Right renal pelvis (tissue), 4 donors: ENCODE results near the gene MARCKSL1. TPM values are rescaled to one million over a fixed set of nuclear protein-coding genes. Genes with fewer than 3 reads are reported as not detected.
"Not testable (repeated sequence)": the region's sequence is repeated elsewhere in the genome, so short reads cannot be mapped to it uniquely, and the experiment has no call there.

ENCODE experiments used
- DNase-seq, 4 donors: peaks; one replicate each; pipeline ENCODE4 v3.0.0-alpha.2; 2013; ENCODE audit warnings: low read depth in 4 of 4, low spot score in 3 of 4, missing footprints in 1 of 4
- polyA plus RNA-seq, 4 donors: library from polyadenylated mRNA; unstranded; fragments of 120-200 nt; gene quantifications; one replicate each; pipeline ENCODE4 v1.2.1, GENCODE V29; 2013; ENCODE audit not compliant: insufficient read length in 4 of 4

The MARCKSL1 gene
- polyA plus RNA-seq, 4 donors, result 443 to 517 (median 479) TPM

DNA sequence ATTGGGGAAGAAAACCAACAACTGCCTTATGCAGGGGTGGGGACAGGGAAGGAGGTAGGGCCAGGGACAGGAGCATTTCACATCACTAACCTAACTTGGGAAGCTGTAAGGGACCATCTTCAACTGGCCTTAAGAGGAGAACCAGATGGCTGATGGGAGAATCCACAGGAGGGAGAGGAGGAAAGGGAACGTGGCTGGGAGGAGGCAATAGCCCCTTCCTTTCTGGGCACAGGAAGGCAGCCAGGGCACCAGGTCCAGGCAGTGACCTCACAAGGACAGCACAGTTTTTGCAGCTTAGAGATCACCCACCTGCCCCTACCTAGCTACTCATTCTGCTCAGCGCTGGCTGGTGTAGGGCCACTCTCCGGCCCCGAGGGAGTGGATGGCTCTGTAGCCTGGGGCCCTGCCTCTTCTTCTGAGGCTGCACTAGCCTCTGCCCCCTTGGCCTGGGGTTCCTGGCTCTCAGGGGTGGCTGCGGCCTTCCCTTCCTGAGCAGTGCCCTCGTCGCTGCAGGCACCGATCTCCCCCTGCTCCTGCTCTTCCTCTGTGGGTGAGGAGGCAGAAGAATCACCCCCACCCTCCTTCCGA lies 1.7 kb downstream of the MARCKSL1 start:
- no peak for DNase-seq

DNA sequence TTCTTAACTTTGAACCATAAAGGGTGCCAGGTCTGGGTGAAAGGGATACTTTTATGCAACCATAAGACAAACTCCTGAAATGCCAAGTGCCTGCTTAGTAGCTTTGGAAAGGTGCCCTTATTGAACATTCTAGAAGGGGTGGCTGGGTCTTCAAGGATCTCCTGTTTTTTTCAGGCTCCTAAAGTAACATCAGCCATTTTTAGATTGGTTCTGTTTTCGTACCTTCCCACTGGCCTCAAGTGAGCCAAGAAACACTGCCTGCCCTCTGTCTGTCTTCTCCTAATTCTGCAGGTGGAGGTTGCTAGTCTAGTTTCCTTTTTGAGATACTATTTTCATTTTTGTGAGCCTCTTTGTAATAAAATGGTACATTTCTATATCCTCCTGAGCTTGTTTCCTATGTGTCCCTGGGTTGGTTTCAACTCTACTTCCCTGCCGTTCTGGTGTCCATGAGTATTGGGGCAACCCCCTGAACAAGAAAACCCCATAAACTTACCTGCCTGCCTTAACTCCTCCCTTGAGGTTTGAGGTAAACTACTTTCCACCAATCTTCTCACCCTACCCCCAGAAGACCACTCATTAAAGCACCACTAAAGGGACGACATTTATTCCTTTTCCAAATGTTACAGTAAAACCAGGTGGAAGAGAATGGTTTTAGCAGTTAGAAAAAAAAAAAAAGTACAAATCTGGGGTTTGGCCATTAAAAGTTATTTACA lies 2.6 kb downstream of the MARCKSL1 start:
- no peak for DNase-seq

DNA sequence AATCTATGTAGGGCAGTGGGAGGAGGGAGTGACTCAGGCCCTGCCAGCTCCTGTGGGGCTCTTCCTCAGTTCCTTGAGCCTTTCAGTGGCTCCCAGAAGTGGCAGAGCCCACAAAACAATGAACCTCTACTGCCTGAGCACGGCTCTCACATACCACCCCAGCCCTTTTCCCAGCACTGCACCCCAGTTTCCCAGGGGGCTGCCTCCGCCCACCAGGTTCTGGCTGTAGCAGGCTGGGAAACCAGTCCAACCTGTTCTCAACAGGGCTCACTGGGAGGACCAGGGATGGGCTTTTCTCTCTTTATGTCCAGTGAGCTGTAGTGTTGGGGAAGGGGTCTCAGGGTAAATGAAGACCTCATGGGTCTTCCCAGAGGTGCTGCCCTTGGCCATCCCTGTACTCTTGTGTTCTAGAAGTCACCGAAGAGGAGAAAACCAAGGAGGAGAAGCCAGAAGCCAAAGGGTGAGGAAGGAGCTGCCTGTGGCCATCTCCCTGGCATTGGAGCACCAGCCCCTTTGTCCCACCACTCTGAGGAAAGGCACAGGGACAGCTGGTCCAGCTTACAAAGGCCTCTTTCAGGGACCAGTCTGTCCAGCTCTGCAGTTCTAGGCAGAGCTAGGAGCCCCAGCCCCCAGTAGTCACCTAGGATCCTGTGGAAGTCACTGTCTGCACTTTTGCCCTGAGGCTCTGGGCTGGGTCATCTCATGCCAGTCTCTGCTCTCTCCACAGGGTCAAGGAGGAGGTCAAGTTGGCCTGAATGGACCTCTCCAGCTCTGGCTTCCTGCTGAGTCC lies 3.5 kb downstream of the MARCKSL1 start:
- no peak for DNase-seq

DNA sequence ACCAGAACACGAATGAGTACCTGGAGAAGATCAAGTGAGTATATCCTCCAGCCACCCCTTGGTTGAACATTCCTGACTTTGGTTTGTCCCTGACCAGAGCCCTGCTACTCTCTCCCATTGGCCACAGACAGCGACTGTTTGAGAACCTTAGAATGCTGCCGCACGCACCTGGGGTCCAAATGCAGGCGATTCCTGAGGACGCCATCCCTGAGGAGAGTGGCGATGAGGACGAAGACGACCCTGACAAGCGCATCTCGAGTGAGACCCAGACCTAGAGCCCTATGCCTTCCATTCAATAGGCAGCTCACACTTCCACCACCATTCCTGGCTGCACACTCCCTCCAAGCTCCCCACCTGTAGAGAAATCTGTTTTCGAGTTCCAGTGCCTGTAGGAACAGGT lies 4.5 kb downstream of the MARCKSL1 start:
- no peak for DNase-seq

DNA sequence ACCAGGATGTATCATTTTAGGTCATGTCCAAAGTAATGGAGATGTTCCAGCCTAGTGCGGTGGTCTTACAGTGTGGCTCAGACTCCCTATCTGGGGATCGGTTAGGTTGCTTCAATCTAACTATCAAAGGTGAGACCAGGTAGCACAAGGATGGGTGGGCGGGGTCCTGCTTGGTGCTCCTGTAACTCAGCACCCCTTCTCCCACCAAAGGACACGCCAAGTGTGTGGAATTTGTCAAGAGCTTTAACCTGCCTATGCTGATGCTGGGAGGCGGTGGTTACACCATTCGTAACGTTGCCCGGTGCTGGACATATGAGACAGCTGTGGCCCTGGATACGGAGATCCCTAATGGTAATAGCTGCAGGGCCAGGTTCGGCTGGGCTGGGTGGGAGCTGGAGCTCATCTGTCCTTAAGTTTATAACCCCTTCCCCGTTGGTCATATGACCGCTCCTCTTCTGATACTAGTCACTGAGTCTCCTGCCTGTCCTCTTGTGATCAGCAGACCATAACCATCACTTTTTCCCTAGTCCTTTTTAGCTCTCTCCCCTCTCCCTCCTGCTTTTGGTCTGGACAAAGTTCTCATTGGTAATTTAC lies 5.4 kb downstream of the MARCKSL1 start:
- DNase-seq, result no peak

DNA sequence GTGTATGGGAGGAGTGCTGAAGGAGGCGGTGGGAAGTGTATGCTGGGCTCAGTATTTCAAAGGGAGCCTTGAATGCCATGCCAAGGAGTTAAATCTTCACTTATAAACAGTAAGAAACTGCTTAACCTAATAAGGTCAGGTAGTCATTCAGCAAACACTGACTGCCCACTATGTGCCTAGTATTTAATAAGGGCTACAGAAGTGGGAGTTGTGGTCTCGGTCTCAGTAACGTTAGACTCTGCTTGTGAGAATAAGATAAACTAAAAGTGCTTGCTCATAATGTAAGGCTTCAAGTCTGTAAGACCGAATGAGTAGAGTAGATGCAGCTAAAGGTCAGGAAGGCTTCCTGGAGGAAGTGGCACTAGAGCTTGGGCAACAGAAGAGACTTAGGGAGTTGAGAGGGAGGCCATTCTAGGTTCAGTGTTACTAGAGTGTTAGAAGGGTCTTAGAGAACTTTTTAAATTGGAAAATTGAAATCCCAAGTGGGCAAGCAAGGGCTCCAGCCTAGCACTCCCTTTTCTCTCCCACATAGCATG lies 6.0 kb downstream of the MARCKSL1 start:
- no peak for DNase-seq

DNA sequence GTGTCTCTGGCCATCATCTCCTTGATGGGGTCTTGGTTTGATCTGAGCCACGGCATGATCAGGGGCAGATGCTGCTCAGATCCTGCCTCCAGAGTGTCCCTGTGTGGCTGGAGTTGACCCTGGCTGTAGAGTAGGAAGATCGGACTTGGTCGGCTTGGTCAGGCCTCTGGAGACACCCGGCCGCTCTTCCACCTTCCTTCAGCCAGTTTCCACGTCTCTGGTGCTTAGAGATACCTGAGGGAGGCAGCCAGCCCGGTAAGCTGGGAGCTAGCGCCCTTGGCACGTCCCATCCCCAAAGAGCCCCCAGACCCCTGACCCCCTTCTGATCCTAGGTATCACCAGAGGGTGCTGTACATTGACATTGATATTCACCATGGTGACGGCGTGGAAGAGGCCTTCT lies 8.8 kb downstream of the MARCKSL1 start:
- DNase-seq, result no peak

DNA sequence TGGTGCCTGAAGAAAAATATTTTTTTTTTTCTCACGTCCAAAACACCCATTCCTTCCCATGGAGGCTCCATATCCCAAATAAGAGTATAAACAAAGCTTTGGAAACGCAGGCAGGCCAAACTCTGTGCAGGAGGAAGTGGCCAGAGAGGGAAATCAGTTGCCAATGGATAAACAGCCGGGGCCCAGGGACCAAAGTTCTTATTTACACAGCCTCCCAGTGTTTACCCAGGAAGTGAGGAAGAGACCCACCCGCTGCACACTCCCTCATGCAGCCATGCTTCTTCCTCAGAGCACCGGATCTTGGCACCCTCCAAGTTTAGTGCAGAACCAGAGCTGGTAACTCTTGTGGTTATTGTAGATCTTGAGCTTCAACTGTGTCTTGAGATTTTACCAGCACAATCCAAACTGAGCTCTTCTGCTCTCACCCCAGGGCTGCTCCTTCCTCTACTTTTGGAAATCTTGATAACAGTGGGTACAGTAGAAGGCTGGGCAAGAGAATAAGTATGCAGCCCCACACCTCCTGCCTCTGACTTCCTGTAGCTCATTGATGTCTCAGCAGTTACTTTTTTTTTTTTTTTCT lies 14.2 kb downstream of the MARCKSL1 start:
- no peak for DNase-seq

DNA sequence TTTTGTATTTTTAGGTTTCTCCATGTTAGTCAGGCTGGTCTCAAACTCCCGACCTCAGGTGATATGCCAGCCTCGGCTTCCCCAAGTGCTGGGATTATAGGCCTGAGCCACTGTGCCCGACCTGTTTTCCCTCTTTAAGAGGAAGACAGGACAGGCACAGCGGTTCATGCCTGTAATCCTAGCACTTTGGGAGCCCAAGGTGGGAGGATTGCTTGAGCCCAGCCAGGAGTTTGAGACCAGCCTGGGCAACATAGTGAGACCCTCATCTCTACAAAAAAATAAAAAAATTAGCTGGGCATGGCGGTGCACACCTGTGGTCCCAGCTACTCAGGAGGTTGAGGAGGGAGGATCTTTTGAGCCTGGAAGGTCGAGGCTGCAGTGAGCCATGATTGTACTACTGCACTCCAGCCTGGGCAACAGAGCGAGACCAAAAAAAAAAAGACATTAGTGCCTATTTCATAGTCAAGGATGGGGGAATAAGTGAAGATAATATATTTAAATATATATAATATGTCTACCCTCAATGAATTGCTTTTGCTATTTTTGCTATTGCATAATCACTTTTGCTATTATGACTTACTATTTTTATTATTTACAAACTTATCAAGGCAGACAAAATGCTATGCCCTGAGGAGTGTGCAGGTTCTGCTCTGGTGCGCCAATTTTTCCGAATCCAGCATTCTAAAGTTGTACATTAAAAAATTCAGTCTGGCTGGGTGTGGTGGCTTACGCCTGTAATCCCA lies 17.7 kb downstream of the MARCKSL1 start:
- no peak for DNase-seq

DNA sequence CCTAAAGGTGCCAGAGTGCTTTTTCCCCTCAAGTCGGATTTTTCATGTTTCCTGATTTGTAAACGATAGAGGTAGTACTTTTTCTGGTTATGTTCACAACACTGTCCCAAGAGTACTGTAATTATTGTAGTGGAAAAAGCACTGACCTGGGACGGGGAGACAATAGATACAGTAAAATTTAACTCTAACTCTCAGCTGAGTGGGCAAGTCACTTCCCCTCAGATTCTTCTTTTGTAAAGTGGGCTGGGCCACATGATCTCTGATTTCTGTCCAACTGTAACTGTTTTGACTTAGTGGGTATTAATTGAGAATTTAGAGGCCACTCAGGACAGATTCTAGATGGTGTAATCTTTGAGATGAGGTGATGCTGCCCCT lies 19.1 kb downstream of the MARCKSL1 start:
- DNase-seq, result no peak

DNA sequence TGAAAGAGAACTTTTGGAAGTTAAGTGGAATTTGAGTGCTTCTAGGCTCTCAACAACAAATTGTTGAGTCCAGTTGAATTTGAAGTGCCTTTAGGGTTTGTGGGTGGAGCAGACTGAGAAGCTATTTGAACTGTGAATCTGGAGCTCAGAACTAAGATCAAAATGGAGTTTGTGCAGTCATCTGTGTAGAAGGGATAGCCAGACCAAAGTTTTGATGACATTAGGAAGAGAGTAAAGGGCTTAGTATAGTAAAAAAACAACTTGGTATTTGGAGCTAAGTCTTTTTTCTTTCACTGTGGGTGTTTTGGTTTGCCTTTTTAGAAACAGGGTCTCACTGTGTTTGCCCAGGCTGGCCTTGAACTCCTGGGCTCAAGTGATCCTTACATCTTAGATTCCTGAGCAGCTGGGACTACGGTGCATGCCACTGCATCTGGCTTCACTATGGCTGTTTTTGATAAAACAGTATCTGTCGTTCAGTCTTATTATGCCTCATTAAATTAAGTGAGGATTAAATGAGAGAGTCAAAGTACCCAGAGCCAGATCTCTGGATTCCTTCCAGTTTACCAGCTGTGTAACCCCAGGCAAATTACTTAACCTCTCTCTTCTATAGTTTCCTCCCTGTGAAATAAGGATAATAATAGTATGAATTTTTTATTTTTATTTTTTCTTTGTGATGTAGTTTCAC lies 24.2 kb downstream of the MARCKSL1 start:
- DNase-seq, result no peak

DNA sequence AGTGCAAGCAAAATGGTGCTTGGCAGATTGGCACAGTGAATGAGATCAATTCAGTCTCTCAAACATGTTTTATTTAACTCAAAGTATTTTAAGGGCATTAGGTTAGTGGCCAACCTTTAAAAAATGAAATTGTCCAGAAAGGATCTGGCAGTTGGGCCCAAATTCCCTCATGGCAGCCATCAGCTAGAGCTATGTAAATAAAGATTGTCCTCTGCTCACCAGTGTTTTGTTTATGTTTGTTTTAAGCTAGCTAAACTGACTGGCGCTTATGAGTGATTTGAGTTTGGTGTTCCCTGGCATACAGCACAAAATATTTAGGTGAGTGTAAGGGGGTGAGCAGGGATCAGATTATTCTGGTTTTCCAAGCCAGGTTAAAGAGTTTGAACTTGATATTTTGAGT lies 26.1 kb downstream of the MARCKSL1 start:
- no peak for DNase-seq

DNA sequence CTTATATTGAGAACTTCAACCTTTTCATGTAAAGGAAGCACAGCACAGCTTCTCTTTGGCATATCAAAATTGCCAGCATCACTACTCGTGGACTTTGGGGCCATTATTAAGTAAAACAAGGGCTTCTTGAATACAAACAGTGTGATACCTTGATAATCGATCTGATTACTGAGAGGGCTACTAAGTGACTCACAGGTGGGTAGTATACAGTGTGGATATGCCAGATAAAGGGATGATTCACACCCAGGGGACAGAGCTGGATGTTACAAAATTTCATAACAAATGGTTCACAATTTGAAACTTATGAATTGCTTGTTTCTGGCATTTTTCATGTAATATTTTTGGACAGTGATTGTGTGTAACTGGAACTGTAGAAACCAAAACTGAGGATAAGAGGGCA lies 28.7 kb downstream of the MARCKSL1 start:
- no peak for DNase-seq

DNA sequence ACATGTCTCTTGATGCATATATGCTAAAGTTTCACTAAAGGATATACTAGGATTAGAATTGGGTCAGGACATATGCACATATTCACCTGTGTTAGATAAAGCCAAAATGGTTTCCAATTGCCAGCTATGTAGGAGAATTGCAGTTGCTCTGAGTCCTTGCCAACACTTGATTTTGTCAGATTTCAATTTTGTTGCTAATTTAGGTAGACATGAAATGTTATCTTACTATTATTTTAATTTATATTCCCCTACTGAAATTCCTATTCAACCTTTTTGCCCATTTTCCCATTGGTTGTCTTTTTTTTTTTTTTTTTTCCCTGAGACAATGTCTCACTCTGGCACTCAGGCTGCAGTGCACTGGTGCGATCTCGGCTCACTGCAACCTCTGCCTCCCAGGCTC lies 30.7 kb downstream of the MARCKSL1 start:
- no peak for DNase-seq

DNA sequence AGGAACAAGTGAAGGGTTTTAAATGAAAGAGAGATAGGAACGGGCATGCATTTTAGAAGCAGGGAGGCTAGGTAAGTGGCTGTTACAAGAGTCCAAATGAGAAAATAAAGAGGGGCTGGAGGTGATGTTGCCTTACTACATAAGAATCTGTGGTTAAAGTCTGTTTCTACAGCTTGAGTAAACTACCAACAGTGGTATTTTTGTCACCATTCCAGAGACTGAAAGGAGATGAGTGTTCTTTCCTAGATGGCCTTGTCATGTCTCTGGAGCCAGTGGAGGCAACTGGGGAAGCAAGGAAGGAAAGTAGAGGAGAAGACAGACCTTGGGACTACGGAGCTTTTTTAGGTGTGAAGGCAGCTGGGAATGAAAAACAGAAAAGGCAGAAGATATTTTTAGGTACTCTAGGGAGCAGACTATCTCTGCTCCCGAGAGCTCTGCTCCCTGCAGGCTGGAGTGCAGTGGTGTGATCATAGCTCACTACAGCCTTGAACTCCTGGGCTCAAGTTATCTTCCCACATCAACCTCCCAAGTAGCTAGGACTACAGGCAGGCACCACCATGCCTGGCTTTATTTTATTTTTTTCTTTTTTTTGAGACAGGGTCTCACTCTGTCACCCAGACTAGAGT lies 31.9 kb downstream of the MARCKSL1 start:
- DNase-seq, result no peak

DNA sequence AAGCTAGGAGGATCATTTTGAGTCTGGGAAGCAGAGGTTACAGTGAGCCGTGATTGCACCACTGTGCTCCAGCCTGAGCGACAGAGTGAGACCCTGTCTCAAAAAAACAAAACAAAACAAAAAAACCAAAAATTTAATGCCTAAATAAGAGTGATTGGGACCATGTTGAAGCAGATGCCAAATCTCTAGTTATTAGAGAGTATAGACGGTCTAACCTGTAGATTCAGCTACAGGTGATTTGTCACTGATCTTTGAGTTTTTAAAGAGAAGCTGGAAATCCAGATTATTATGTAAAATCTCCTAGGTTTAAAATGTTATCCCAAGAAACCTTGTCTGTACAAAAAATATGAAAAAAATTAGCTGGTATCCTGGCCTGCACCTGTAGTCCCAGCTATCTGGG lies 32.7 kb downstream of the MARCKSL1 start:
- no peak for DNase-seq

DNA sequence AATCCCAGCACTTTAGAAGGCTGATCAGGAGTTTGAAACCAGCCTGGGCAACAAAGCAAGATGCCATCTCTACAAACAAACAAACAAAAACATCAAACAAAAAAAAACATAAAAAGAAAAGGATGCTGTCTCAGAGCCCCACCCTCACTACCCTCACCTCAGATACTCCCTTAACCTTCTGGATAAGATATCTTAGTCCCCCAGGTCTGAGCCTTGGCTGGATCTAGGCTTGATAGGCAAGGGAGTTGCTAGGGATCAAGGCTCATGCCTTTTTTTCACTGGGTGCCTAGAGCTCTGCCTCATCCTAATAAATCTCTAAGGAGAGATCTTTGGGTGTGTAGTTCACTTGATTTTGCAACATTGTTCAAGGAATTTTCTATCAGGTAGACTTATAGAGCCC lies 36.7 kb downstream of the MARCKSL1 start:
- no peak for DNase-seq

DNA sequence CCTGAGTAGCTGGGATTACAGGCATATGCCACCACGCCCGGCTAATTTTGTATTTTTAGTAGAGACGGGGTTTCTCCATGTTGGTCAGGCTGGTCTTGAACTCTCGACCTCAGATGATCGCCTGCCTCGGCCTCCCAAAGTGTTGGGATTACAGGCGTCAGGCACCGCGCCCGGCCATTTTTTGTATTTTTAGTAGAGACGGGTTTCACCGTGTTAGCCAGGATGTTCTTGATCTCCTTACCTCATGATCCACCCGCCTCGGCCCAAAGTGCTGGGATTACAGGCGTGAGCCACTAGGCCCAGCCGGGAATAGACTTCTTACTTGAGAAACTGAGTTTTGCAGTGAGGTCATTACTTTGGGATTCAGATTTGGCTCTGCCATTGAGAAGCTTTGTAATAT lies 37.8 kb downstream of the MARCKSL1 start:
- not testable (repeated sequence) for DNase-seq
